ENCODE data around the gene LHPP. TPM values are rescaled to one million over a fixed set of nuclear protein-coding genes. Genes with fewer than 3 reads are reported as not detected.

The LHPP gene
- total and polyA plus RNA-seq, 2 experiments from 2014 or later, result 19.0 to 22.9 TPM

DNA sequence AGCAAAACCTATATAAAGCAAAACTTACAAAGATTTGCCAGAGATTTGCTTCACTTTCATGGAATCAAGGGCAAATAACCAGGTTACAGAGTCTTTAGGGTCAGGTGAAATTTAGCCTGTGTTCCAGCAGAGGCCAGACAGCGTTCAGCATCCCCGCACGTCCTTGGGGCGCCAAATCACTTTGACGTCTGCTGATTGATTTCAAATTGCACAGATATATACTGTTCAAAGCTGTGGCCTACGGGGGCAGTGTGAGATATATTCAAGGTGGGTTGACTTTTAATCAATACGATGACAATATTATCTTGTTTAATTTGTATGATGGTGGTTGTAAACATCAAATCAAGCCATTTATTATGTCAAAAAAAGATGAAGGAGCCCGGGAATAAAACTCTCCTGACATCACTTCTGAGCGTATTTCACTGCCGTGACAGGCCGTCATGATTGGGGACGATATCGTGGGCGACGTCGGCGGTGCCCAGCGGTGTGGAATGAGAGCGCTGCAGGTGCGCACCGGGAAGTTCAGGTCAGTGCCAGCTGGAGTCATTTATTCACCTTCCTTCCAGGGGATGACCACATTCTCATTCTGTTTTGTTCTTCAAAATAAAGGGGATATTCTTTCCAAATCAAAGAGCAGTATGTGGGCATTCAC is 55.2 kb downstream of the LHPP start:
- no peaks in the 10 kb centered on the region for H3K9me3 ChIP-seq (ENCODE audit: low read depth)
- DNase-seq, result no peak
- H3K4me3 ChIP-seq, result no peak overlapping the region
- in situ Hi-C loops (cut with MboI), result no loop called here
- no peaks in the 10 kb centered on the region for H3K27me3 ChIP-seq (replicated peaks; ENCODE audit: insufficient read depth)
- H3K4me2 ChIP-seq (ENCODE audit: unreplicated experiment), result no peak overlapping the region
- H4K20me1 ChIP-seq (ENCODE audit: insufficient read depth), result no peaks in the 10 kb centered on the region
- no peaks in the 10 kb centered on the region for H3K79me2 ChIP-seq (ENCODE audit: insufficient read depth)
- no peak overlapping the region for H3K9ac ChIP-seq
- WGBS, 2 experiments (ENCODE audit: low coverage in 1 of 2, low lambda C conversion rate in 2 of 2, missing lambda C conversion rate in 2 of 2), result 93 to 94% methylated on average over 21 of the region's 21 CpGs
- TF ChIP-seq EZH2phosphoT487 (IDR thresholded peaks at IDR 0.05; ENCODE audit: insufficient read depth, low read depth), result no peak
- TF ChIP-seq EZH2 (IDR thresholded peaks at IDR 0.05; ENCODE audit: insufficient read depth, poor library complexity, severe bottlenecking), result no peak
- H2AFZ ChIP-seq, result no peak overlapping the region
- H3K36me3 ChIP-seq (ENCODE audit: low read depth), result no peaks in the 10 kb centered on the region
- H3F3A ChIP-seq (ENCODE audit: insufficient read depth), result no peaks in the 10 kb centered on the region
- H3K4me1 ChIP-seq (ENCODE audit: insufficient read depth), result no peaks in the 10 kb centered on the region
- no peaks in the 10 kb centered on the region for H3K9me2 ChIP-seq (ENCODE audit: insufficient read depth)
- no peak overlapping the region for H3K27ac ChIP-seq

DNA sequence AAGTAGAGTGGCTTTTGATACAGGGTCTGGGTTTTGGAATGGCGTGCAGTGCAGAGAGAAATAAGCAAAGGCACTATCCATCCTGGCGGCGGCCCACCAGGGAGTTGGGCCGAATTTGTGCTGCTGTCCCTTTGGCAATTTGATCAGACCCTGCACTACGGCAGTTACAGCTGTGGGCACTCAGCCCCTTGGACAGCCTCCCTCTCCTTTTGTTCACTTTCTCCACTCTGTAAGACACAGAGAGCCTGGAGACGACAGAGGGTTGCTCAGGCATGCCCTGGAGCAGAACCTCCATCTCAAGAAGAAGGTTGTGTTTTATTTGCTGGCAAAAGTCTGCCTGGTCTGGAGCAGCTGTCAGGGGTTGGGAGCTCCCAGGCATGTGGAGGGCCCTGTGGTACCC is 55.8 kb downstream of the LHPP start:
- Histone ChIP-seq H3K4me3 (no peak overlapping the region), H3F3A (ENCODE audit: insufficient read depth) (no peaks in the 10 kb centered on the region), H3K27ac (no peak overlapping the region), H2AFZ (no peak overlapping the region), H3K79me2 (ENCODE audit: insufficient read depth) (no peaks in the 10 kb centered on the region), H4K20me1 (ENCODE audit: insufficient read depth) (no peaks in the 10 kb centered on the region), H3K36me3 (ENCODE audit: low read depth) (no peaks in the 10 kb centered on the region), H3K4me2 (ENCODE audit: unreplicated experiment) (no peak overlapping the region), H3K9ac (no peak overlapping the region), H3K9me3 (ENCODE audit: low read depth) (no peaks in the 10 kb centered on the region), H3K4me1 (ENCODE audit: insufficient read depth) (no peaks in the 10 kb centered on the region), H3K9me2 (ENCODE audit: insufficient read depth) (no peaks in the 10 kb centered on the region), H3K27me3 (replicated peaks; ENCODE audit: insufficient read depth) (no peaks in the 10 kb centered on the region)
- no peak for DNase-seq
- WGBS, 2 experiments (ENCODE audit: low coverage in 1 of 2, low lambda C conversion rate in 2 of 2, missing lambda C conversion rate in 2 of 2), result 76 to 87% methylated on average over 6 of the region's 6 CpGs
- TF ChIP-seq EZH2 (IDR thresholded peaks at IDR 0.05; ENCODE audit: insufficient read depth, poor library complexity, severe bottlenecking), result no peak
- TF ChIP-seq EZH2phosphoT487 (IDR thresholded peaks at IDR 0.05; ENCODE audit: insufficient read depth, low read depth), result no peak
- in situ Hi-C loops (cut with MboI), result no loop called here

DNA sequence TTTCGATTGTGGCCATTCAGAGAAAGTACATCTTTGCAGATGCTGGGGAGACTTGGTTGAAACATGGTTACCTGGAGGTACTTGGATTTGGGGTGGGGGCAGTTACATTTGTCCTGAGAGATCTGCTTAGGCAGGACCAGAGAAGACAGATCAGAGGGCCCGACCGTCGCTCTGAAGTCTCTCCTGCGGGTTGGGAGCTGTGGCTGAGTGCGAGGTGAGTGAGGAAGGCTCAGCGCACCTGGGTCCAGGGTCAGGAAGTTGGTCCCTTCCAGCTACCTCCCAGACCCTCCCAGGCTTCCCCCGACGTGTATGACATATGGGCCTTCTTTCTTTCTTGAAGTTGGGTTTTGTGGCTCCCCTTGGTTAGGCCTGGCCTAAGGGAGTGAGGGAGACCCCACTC is 56.3 kb downstream of the LHPP start:
- in situ Hi-C loops (cut with MboI), result no loop called here
- H3K9ac ChIP-seq, result no peak overlapping the region
- H3F3A ChIP-seq (ENCODE audit: insufficient read depth), result no peaks in the 10 kb centered on the region
- no peaks in the 10 kb centered on the region for H3K79me2 ChIP-seq (ENCODE audit: insufficient read depth)
- H3K27ac ChIP-seq, result no peak overlapping the region
- WGBS, 2 experiments (ENCODE audit: low coverage in 1 of 2, low lambda C conversion rate in 2 of 2, missing lambda C conversion rate in 2 of 2), result 74 to 75% methylated on average over 8 to 9 of the region's 9 CpGs
- TF ChIP-seq EZH2 (IDR thresholded peaks at IDR 0.05; ENCODE audit: insufficient read depth, poor library complexity, severe bottlenecking), result no peak
- TF ChIP-seq EZH2phosphoT487 (IDR thresholded peaks at IDR 0.05; ENCODE audit: insufficient read depth, low read depth), result no peak
- H2AFZ ChIP-seq, result no peak overlapping the region
- H3K9me3 ChIP-seq (ENCODE audit: low read depth), result no peaks in the 10 kb centered on the region
- H3K9me2 ChIP-seq (ENCODE audit: insufficient read depth), result no peaks in the 10 kb centered on the region
- H4K20me1 ChIP-seq (ENCODE audit: insufficient read depth), result no peaks in the 10 kb centered on the region
- no peaks in the 10 kb centered on the region for H3K27me3 ChIP-seq (replicated peaks; ENCODE audit: insufficient read depth)
- no peaks in the 10 kb centered on the region for H3K36me3 ChIP-seq (ENCODE audit: low read depth)
- no peak overlapping the region for H3K4me2 ChIP-seq (ENCODE audit: unreplicated experiment)
- no peak for DNase-seq
- H3K4me3 ChIP-seq, result no peak overlapping the region
- no peaks in the 10 kb centered on the region for H3K4me1 ChIP-seq (ENCODE audit: insufficient read depth)

- no peaks in the 10 kb centered on the region for H3K79me2 ChIP-seq (ENCODE audit: insufficient read depth)
- no peaks in the 10 kb centered on the region for H3K36me3 ChIP-seq (ENCODE audit: low read depth)
- no peak overlapping the region for H3K9ac ChIP-seq
- H4K20me1 ChIP-seq (ENCODE audit: insufficient read depth), result no peaks in the 10 kb centered on the region
- no peaks in the 10 kb centered on the region for H3K4me1 ChIP-seq (ENCODE audit: insufficient read depth)
- WGBS, 2 experiments (ENCODE audit: low coverage in 1 of 2, low lambda C conversion rate in 2 of 2, missing lambda C conversion rate in 2 of 2), result 84 to 88% methylated on average over 15 of the region's 15 CpGs
- no peaks in the 10 kb centered on the region for H3F3A ChIP-seq (ENCODE audit: insufficient read depth)
- H3K9me3 ChIP-seq (ENCODE audit: low read depth), result no peaks in the 10 kb centered on the region
- no peaks in the 10 kb centered on the region for H3K27me3 ChIP-seq (replicated peaks; ENCODE audit: insufficient read depth)
- H3K27ac ChIP-seq, result no peak overlapping the region
- TF ChIP-seq EZH2phosphoT487 (IDR thresholded peaks at IDR 0.05; ENCODE audit: insufficient read depth, low read depth), result no peak
- TF ChIP-seq EZH2 (IDR thresholded peaks at IDR 0.05; ENCODE audit: insufficient read depth, poor library complexity, severe bottlenecking), result no peak
- no peak overlapping the region for H3K4me3 ChIP-seq
- no peak for DNase-seq
- no peak overlapping the region for H3K4me2 ChIP-seq (ENCODE audit: unreplicated experiment)
- in situ Hi-C loops (cut with MboI), result no loop called here
- no peak overlapping the region for H2AFZ ChIP-seq
- H3K9me2 ChIP-seq (ENCODE audit: insufficient read depth), result no peaks in the 10 kb centered on the region
Observed at GRCh38 chr10:124518366-124518765, 56.7 kb downstream of the LHPP start.

All from GM23248 (cell line).